Measurements from ENCODE around the gene ZNF79.
A peak's percentile ranks its signal among the peaks of the same experiment; 100 is the strongest.
"Not testable (repeated sequence)": the region's sequence is repeated elsewhere in the genome, so short reads cannot be mapped to it uniquely, and the experiment has no call there.

ZNF79 gene

DNA sequence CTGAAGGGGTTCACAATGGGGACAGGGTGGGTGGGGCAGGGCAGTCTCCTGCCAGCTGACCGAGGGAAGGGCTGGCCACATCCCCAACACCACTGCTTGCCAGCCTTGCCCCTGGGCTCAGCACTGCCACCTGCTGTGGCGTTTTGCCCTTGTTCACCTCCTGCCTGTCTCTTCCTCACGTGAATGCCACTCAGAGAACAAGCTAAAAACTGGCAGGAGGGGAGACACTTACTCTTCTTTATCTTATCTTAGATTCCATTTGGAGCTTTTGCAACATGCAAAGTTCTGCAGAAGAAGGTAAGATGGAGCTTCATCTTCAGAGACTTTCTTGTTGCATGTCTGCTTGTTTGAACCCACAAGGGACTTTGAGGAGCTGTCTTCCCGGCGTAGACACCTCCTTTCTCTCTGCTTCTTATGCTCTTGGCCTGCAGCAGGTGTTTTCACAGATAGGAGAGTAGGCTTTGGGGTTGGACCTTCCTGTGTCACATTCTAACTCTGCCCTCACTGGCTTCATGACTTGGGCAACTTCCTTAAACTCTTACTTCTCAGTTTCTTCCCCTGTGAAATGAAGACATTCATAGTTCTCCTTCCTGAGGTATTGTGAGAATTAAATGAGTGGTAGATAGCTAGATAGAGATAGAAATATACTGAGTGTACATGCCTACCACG, 31.3 kb downstream of the ZNF79 start:
- DNase-seq: no peak

- DNase-seq: no peak
Observed at GRCh38 chr9:127457191-127457878, 33.2 kb downstream of the ZNF79 start.

- no peak for DNase-seq
Observed at GRCh38 chr9:127458921-127459320, 34.7 kb downstream of the ZNF79 start.

GRCh38 chr9:127463382-127463781, 39.2 kb downstream of the ZNF79 start:
- no peak for DNase-seq

- no peak for DNase-seq
Observed at GRCh38 chr9:127463911-127464310, 39.7 kb downstream of the ZNF79 start.

GRCh38 chr9:127466407-127466917, 42.3 kb downstream of the ZNF79 start:
- DNase-seq: not testable (repeated sequence)

DNA sequence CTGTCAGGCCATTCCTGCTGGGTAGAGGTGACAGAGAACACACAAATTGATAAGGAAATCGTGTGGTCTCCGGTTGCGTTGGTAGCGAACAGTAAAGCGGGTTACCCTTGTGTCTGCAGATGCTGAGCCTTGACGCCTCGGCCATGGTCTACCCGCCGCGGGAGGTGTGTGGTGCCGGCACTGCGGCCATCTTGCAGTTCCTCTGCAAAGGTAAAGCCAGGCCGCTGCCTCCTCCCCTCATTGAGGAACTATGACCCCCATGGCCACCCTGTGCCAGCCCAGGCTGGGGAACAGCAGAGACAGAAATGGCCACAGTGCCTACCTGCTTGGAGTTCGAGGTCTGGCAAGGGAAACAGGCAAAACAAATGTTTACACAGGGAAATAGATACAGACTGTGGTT, 43.4 kb downstream of the ZNF79 start:
- DNase-seq: no peak

GRCh38 chr9:127470662-127471061, 46.5 kb downstream of the ZNF79 start:
- no peak for DNase-seq

DNA sequence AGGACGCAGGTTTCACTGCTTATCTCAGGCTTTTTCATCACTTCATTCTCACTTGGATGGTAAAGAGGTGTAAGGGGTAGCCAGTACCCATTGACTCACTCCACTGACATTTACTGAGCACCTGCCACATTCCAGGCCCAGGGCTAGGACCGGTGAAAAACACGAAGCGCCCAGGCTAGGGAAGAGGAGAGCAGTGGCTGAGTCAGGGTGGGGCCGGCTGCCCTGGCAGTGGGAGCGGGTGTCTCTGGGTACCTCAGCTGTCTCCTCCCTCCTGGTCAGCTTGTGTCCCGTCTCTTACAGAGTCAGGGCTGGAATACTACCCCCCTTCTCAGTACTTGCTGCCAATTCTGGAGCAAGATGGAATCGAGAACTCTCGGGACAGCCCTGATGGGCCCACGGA, 49.3 kb downstream of the ZNF79 start:
- DNase-seq: no peak

GRCh38 chr9:127473932-127474331, 49.8 kb downstream of the ZNF79 start:
- no peak for DNase-seq

- no peak for DNase-seq
Observed at GRCh38 chr9:127474592-127474991, 50.4 kb downstream of the ZNF79 start.

DNA sequence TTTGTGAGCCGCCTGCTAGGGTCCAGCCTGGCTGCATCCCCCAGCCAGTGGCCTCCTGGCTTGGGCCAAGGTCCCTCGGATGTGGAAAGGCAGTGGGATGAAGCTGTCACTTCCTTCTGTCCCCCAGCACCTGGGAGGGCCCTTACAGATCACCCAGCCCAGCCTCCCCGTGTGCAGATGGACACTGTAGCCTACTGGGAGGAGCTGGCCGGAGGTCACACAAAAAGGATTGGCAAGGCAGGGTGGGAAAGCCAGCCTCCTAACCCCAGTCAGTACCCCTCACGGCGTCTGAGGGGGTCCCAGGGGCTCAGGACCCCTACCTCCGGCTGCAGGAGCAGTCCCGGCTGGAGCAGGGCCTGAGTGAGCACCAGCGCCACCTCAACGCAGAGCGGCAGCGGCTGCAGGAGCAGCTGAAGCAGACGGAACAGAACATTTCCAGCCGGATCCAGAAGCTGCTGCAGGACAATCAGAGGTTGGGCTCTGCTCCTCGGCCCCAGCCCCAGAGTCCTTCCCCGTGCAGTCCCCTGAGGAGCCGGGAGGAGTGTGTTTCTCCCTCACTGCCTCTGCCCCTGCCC, 55.4 kb downstream of the ZNF79 start:
- DNase-seq: no peak

GRCh38 chr9:127482662-127483061, 58.5 kb downstream of the ZNF79 start:
- no peak for DNase-seq

DNA sequence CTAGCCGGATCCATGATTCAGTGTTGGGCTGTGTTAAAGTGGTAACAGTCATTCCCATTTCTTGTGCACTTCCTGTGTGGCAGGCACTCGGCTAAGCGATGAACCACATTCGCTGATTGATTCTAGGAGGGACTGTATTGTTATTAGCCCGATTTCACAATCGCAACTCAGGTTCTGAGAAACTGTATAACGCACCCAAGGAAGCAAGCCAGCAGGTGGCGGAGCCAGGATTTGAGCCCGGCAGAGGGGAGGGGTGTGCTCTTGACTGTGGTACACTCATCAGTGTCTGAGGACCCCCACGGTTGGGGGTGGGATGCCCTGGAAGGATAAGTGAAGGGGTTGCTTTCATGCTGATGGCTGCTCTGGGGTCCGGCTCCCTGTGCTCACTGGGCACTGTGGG, 61.8 kb downstream of the ZNF79 start:
- DNase-seq: no peak

DNA sequence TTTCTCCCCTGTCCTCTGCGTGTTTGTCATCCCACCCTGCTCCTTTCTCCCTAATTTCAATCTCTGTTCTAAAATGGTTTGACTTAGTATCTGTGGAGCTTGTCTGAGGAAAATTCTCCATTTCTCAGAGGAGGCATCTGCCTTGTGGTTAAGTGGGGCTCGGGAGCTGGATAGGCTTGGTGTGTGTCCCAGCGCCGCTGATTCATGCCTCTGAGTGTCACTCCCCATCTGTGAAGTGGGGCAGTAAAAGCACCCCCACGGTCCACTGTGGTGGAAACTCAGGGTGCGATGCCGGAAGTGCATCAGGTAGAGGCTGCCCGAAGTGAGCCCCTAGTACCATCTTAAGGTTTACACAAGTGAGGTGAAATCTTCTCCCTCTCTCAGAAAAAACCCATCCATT, 64.8 kb downstream of the ZNF79 start:
- DNase-seq: no peak

DNA sequence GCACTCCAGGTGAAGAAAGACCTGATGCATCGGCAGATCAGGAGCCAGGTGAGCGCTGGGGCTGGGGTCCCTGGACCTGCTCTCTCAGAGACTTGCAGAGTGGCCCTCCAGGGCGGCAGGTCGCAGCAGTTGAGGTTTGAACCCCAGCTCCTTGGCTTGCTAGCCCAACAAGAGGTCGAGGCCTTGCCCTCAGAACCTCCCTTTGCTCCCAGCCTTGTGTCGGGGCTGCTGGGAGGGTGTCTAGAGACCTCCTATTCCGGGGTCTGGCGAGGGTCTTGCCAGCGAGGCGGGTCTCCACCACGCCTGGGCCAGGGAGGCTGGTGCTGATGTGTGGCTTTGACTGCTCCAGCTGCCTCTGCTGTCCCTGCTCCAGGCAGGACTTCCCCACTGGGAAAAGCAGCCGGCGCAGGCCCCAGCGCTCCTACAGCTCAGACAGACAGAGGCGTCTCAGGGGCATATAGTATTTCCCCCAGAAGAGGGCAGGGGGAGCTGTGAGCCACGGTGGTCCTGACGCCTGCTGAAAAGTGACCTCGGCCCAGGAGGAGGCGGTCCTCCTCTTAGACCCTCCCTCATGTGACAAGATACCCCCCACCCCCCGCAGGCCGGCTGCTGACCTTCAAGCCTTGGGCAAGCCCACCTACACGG, 65.4 kb downstream of the ZNF79 start:
- peak; percentile 28 for DNase-seq

DNA sequence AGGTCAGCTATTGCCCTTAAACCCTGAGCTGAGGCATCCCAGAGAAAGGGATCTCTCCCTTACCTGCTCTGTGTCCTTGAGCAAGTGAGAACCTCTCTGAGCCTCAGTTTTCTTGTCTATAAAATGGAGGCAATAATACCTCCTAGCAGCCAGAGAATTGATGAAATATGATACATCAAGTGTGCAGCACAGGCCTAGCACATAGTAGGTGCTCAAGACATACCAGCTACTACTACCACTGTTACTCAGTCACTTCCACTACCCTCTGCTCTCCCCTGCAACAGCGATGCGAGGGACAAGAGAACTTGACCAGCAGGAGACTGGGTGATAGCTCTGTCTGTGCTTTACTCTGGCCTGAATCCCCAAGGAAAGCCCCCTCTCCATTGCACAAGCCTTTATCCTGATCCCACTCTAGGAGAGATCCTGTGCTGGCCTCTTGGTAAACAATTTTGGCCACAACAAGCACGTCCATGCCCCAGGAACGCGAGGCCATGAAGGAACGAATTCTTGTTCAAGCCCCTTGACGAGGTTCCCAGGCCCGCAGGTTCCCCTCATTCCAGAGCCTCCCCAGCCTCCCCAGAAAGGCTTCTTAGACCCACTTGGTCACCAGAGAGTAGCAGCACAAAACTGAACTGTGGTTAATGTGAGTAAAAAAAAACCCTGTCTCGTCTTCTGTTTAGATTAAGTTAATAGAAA, 66.5 kb downstream of the ZNF79 start:
- DNase-seq: no peak

GRCh38 chr9:127491516-127491915, 67.3 kb downstream of the ZNF79 start:
- no peak for DNase-seq

- no peak for DNase-seq
Observed at GRCh38 chr9:127492616-127493015, 68.4 kb downstream of the ZNF79 start.

GRCh38 chr9:127493592-127494303, 69.6 kb downstream of the ZNF79 start:
- no peak for DNase-seq

GRCh38 chr9:127494304-127494702, 70.1 kb downstream of the ZNF79 start:
- DNase-seq: no peak
